Astrocyte (in vitro differentiated cells and primary cell): ENCODE results near the gene ARPC2. TPM values are rescaled to one million over a fixed set of nuclear protein-coding genes. Genes with fewer than 3 reads are reported as not detected.

ENCODE experiments used
- DNase-seq: peaks from one replicate; pipeline ENCODE4 v3.0.0-alpha.2; 2010; ENCODE audit warnings: low read depth
- FAIRE-seq: peaks from 2 replicates; lab custom pipeline; 2011; peaks lifted over from hg19 to GRCh38; lab: Jason Lieb, UNC
- H2AFZ ChIP-seq: 2 replicates; pipeline ENCODE4 v1.6.0; 2012; ENCODE audit warnings: low read depth, low read length, inconsistent platforms
- H3K27ac ChIP-seq: 2 replicates; pipeline ENCODE4 v1.5.1; 2011; ENCODE audit warnings: low read depth, low read length, inconsistent platforms
- H3K27me3 ChIP-seq: 2 replicates; pipeline ENCODE4 v1.6.0; 2011; ENCODE audit warnings: low read length, inconsistent platforms; ENCODE audit not compliant: insufficient read depth
- H3K36me3 ChIP-seq: 2 replicates; pipeline ENCODE4 v1.5.1; 2011; ENCODE audit warnings: low read length, inconsistent platforms; ENCODE audit not compliant: insufficient read depth
- H3K4me1 ChIP-seq: 2 replicates; pipeline ENCODE4 v1.5.1; 2011; ENCODE audit warnings: low read length, inconsistent platforms; ENCODE audit not compliant: insufficient read depth
- H3K4me2 ChIP-seq: 2 replicates; pipeline ENCODE4 v1.6.0; 2012; ENCODE audit warnings: low read length, inconsistent platforms
- H3K4me3 ChIP-seq: 2 replicates; pipeline ENCODE4 v1.5.1; 2011; ENCODE audit warnings: low read depth, mild to moderate bottlenecking, low read length, inconsistent platforms; ENCODE audit not compliant: insufficient read depth
- H3K79me2 ChIP-seq: 2 replicates; pipeline ENCODE4 v1.6.0; 2012; ENCODE audit warnings: mild to moderate bottlenecking, low read length, inconsistent platforms; ENCODE audit not compliant: insufficient read depth
- H3K9ac ChIP-seq: 2 replicates; pipeline ENCODE4 v1.6.0; 2012; ENCODE audit warnings: mild to moderate bottlenecking, low read length, inconsistent platforms
- H3K9me3 ChIP-seq: 2 replicates; pipeline ENCODE4 v1.5.1; 2012; ENCODE audit warnings: low read depth, mild to moderate bottlenecking, low read length, inconsistent platforms; ENCODE audit not compliant: insufficient read depth
- H4K20me1 ChIP-seq: 2 replicates; pipeline ENCODE4 v1.6.0; 2012; ENCODE audit warnings: low read length, inconsistent platforms; ENCODE audit not compliant: insufficient read depth
- H3K27ac Mint-ChIP-seq: one replicate; pipeline ENCODE4 v1.8.0; 2021; ENCODE audit warnings: mild to moderate bottlenecking, mixed read lengths; ENCODE audit not compliant: unreplicated experiment
- H3K27me3 Mint-ChIP-seq: one replicate; pipeline ENCODE4 v1.8.0; 2021; ENCODE audit warnings: low read depth, mixed read lengths; ENCODE audit not compliant: unreplicated experiment
- H3K36me3 Mint-ChIP-seq: one replicate; pipeline ENCODE4 v1.8.0; 2021; ENCODE audit warnings: low read depth, mixed read lengths; ENCODE audit not compliant: unreplicated experiment
- H3K4me1 Mint-ChIP-seq: one replicate; pipeline ENCODE4 v1.8.0; 2021; ENCODE audit warnings: low read depth, mixed read lengths; ENCODE audit not compliant: unreplicated experiment
- H3K4me3 Mint-ChIP-seq: one replicate; pipeline ENCODE4 v1.8.0; 2021; ENCODE audit warnings: mild to moderate bottlenecking, moderate library complexity, mixed read lengths; ENCODE audit not compliant: unreplicated experiment
- H3K9me3 Mint-ChIP-seq: one replicate; pipeline ENCODE4 v1.8.0; 2021; ENCODE audit warnings: mild to moderate bottlenecking, mixed read lengths; ENCODE audit not compliant: unreplicated experiment
- CTCF ChIP-seq: IDR thresholded peaks from 2 replicates; pipeline ENCODE4 v1.5.1; 2011; ENCODE audit warnings: low read depth, mild to moderate bottlenecking, inconsistent platforms, low read length, moderate library complexity; ENCODE audit not compliant: insufficient read depth
- EZH2 ChIP-seq: IDR thresholded peaks from 2 replicates; pipeline ENCODE4 v1.6.1; 2012; ENCODE audit warnings: mild to moderate bottlenecking, low read length, inconsistent platforms; ENCODE audit not compliant: insufficient read depth
- total RNA-seq: library from RNA; stranded (reverse); gene quantifications from 2 replicates; pipeline ENCODE4 v1.2.1, GENCODE V29; 2021

The ARPC2 gene
- total RNA-seq, 1 donor from 2014 or later = 535 TPM

DNA sequence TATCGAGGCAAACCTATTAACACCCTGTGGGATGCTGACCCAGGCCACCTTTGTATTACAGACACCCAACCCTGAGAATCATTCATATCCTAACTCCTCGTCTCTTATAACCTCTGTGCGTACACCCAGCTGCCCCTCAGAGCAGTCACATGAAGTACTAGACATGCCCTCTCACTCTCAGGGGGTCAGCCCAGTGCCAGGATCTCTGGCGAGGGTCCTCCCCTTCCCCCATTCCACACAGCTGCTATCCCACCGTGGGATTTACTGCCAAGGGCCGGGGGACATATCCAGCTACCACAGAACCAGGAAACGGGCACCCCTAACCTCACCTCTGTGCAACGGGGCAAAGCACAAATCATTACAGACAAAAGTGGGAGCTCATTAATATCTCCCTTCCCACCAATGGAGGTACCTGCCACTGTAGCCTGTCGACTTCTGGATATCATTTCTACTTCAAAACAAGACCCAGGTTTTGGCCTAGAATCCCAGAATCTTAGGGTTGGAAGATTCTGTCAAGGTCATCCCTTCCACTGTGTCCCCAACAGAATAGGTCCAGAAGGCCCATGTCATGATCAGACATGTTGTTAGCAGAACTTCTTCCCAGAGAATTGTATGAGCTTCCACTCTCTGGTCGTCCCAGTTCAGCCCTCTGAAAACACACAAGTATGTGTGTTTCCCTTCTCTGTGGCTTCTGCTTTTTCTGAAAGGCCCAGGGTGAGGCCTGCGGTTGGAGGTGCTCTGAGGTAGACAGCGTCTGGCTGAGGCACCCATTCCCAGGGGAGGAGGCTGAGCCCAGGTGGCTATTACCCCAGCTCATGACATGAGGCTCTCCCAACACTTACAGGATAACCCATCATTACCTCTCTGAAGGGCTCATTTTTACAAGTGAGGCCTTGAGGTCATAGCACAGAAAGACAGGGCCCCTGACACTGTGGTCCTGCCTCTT is 73.6 kb downstream of the ARPC2 start:
- peak overlapping the region; percentile 94 for H3K4me2 ChIP-seq
- DNase-seq (no peak), FAIRE-seq (no peak)
- no peaks in the 10 kb centered on the region for H3K9me3 ChIP-seq
- Mint-ChIP-seq H3K9me3 (no peaks in the 10 kb centered on the region), H3K4me3 (peak overlapping the region; percentile 72), H3K27me3 (no peaks in the 10 kb centered on the region), H3K4me1 (peaks cover 30% of the 10 kb centered on the region), H3K27ac (peak overlapping the region; percentile 59), H3K36me3 (peaks cover 2% of the 10 kb centered on the region)
- peaks cover 4% of the 10 kb centered on the region for H4K20me1 ChIP-seq
- peak overlapping the region; percentile 79 for H3K4me3 ChIP-seq
- TF ChIP-seq EZH2 = no peak
- TF ChIP-seq CTCF = no peak
- H3K79me2 ChIP-seq = peaks cover 55% of the 10 kb centered on the region
- no peaks in the 10 kb centered on the region for H3K27me3 ChIP-seq
- peak overlapping the region; percentile 87 for H3K9ac ChIP-seq
- H3K27ac ChIP-seq = no peak overlapping the region
- H2AFZ ChIP-seq = no peak overlapping the region
- H3K36me3 ChIP-seq = no peaks in the 10 kb centered on the region
- peaks cover 50% of the 10 kb centered on the region for H3K4me1 ChIP-seq

DNA sequence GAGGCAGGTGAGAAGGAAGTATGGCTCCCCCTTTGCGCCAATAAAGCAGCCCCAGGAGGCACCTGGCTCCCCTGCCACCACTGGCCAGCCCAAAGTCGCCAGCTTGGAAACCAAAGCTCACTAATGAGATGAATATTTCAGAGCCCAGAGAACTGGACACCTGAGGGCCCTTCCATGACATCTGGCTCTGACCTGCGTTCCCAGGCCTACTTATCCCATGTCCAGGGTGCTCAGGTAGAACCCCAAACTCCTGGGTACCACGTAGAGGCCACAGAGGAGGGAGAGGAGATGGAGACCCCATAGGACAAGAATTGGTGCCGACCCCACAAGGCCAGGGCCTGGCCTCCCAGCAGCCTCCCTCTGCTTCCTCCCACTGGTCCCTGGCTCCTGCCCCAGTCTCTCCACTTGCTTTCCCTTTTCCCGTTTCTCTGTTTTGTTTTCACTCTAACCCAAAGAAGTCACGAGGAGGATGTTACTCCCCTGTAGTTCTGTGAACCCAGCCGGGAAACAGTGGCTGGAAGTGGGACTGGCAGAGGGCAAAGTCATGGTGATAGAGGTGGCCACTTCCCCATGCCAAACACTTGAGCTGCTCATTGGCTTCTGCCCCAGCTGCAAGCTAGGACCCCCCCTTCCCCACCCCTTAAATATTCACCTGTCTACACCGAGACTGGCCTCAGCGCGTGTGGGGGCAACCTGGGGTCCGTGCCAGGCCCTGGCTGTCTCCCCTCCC is 74.5 kb downstream of the ARPC2 start:
- peaks cover 49% of the 10 kb centered on the region for H3K79me2 ChIP-seq

More for the DNA sequence above, 74.5 kb downstream of the ARPC2 start:
- Histone ChIP-seq H3K9me3 (no peaks in the 10 kb centered on the region), H3K4me1 (peaks cover 41% of the 10 kb centered on the region), H3K9ac (peak overlapping the region; percentile 87), H2AFZ (peak overlapping the region; percentile 86), H3K36me3 (no peaks in the 10 kb centered on the region), H3K4me2 (peak overlapping the region; percentile 94), H3K4me3 (peak overlapping the region; percentile 79), H3K27me3 (no peaks in the 10 kb centered on the region), H4K20me1 (peaks cover 4% of the 10 kb centered on the region), H3K27ac (peak overlapping the region; percentile 72)
- Mint-ChIP-seq H3K4me1 (peaks cover 21% of the 10 kb centered on the region), H3K27me3 (no peaks in the 10 kb centered on the region), H3K4me3 (peak overlapping the region; percentile 72), H3K27ac (no peak overlapping the region), H3K36me3 (peaks cover 2% of the 10 kb centered on the region), H3K9me3 (no peaks in the 10 kb centered on the region)
- TF ChIP-seq EZH2 (no peak), CTCF (no peak)
- no peak for DNase-seq
- FAIRE-seq = no peak
